Hematopoietic multipotent progenitor cell treated with erythropoietin and hydrocortisone succinate and interleukin-3 and kit ligand, for 15 days (in vitro differentiated cells): ENCODE measurements around the gene CDKAL1.
"Not testable (repeated sequence)": the region's sequence is repeated elsewhere in the genome, so short reads cannot be mapped to it uniquely, and the experiment has no call there.

Experiments used
- DNase-seq: peaks from one replicate; pipeline ENCODE4 v3.0.0-alpha.2; 2015; ENCODE audit warnings: low spot score

CDKAL1 gene

GRCh38 chr6:21074484-21074883 lies 540.2 kb downstream of the CDKAL1 start:
- no peak for DNase-seq

- DNase-seq: no peak
Observed at GRCh38 chr6:21075986-21076385, 541.7 kb downstream of the CDKAL1 start.

GRCh38 chr6:21078497-21078896 lies 544.2 kb downstream of the CDKAL1 start:
- no peak for DNase-seq

- DNase-seq: no peak
Observed at GRCh38 chr6:21079468-21080048, 545.3 kb downstream of the CDKAL1 start.

- DNase-seq: no peak
Observed at GRCh38 chr6:21080221-21080620, 546.0 kb downstream of the CDKAL1 start.

GRCh38 chr6:21082091-21082490 lies 547.8 kb downstream of the CDKAL1 start:
- DNase-seq: no peak

GRCh38 chr6:21083708-21084107 lies 549.5 kb downstream of the CDKAL1 start:
- no peak for DNase-seq

GRCh38 chr6:21084656-21085055 lies 550.4 kb downstream of the CDKAL1 start:
- no peak for DNase-seq

GRCh38 chr6:21085211-21085610 lies 551.0 kb downstream of the CDKAL1 start:
- no peak for DNase-seq

- DNase-seq: no peak
Observed at GRCh38 chr6:21085643-21086042, 551.4 kb downstream of the CDKAL1 start.

GRCh38 chr6:21087188-21087587 lies 552.9 kb downstream of the CDKAL1 start:
- DNase-seq: no peak

GRCh38 chr6:21091411-21091810 lies 557.2 kb downstream of the CDKAL1 start:
- no peak for DNase-seq

- not testable (repeated sequence) for DNase-seq
Observed at GRCh38 chr6:21092231-21092772, 558.0 kb downstream of the CDKAL1 start.

- no peak for DNase-seq
Observed at GRCh38 chr6:21095462-21095861, 561.2 kb downstream of the CDKAL1 start.

- no peak for DNase-seq
Observed at GRCh38 chr6:21098134-21098533, 563.9 kb downstream of the CDKAL1 start.

- no peak for DNase-seq
Observed at GRCh38 chr6:21098744-21099143, 564.5 kb downstream of the CDKAL1 start.

GRCh38 chr6:21099338-21100314 lies 565.4 kb downstream of the CDKAL1 start:
- no peak for DNase-seq

- DNase-seq: no peak
Observed at GRCh38 chr6:21100991-21101390, 566.7 kb downstream of the CDKAL1 start.

GRCh38 chr6:21101694-21102093 lies 567.4 kb downstream of the CDKAL1 start:
- DNase-seq: no peak

GRCh38 chr6:21102201-21102600 lies 567.9 kb downstream of the CDKAL1 start:
- no peak for DNase-seq

GRCh38 chr6:21102624-21103023 lies 568.4 kb downstream of the CDKAL1 start:
- DNase-seq: no peak

- no peak for DNase-seq
Observed at GRCh38 chr6:21103626-21104224, 569.5 kb downstream of the CDKAL1 start.

- no peak for DNase-seq
Observed at GRCh38 chr6:21104288-21104687, 570.0 kb downstream of the CDKAL1 start.
